ENCODE measurements around the gene NAV2.
A peak's percentile ranks its signal among the peaks of the same experiment; 100 is the strongest.

NAV2 gene

DNA sequence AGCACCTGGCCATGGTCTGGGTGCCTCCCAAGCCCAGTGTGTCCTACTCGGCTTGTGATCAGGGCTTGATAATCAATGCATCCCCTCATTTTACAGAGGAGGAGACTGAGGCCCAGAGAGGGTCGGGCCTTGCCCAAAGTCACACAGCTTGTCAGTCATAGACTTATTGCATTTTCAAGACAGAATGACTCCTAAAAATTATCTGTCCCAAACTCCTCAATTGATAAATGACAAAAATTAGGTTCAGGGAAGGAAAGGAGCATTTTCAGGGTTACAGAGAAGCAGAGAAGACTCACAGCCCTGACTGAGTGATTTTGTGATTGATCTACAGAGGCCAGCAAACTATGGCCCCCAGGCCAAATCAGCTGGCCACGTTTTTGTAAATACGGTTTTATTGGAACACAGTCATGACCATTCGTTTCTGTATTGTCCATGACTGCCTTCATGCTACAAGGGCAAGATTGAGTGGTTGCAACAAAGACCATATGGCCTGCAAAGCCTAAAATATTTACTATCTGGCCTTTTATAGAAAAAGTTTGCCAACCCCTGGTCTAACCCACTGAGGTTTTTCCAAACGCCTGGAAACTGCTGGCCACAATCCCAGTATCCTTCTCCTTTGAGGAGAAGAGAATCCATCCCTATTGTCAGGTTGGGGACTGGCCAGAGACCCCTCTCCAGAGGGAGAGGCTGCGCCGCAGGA lies 35.1 kb upstream of the NAV2 start:
- TF ChIP-seq ZNF70 (CRISPR knock-in tag; IDR thresholded peaks at IDR 0.05) = no peak
- TF ChIP-seq, protein P1, sequence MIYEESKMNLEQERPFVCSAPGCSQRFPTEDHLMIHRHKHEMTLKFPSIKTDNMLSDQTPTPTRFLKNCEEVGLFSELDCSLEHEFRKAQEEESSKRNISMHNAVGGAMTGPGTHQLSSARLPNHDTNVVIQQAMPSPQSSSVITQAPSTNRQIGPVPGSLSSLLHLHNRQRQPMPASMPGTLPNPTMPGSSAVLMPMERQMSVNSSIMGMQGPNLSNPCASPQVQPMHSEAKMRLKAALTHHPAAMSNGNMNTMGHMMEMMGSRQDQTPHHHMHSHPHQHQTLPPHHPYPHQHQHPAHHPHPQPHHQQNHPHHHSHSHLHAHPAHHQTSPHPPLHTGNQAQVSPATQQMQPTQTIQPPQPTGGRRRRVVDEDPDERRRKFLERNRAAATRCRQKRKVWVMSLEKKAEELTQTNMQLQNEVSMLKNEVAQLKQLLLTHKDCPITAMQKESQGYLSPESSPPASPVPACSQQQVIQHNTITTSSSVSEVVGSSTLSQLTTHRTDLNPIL (CRISPR knock-in tag; IDR thresholded peaks at IDR 0.05; ENCODE audit: low read depth) = no peak
- TF ChIP-seq TCF4 (CRISPR knock-in tag; IDR thresholded peaks at IDR 0.05; ENCODE audit: borderline replicate concordance) = no peak
- no peak for TF ChIP-seq RARB (CRISPR knock-in tag; IDR thresholded peaks at IDR 0.05)
- ATAC-seq = no peak

GRCh38 chr11:19679952-19680828 lies 32.4 kb upstream of the NAV2 start:
- TF ChIP-seq, protein P2, sequence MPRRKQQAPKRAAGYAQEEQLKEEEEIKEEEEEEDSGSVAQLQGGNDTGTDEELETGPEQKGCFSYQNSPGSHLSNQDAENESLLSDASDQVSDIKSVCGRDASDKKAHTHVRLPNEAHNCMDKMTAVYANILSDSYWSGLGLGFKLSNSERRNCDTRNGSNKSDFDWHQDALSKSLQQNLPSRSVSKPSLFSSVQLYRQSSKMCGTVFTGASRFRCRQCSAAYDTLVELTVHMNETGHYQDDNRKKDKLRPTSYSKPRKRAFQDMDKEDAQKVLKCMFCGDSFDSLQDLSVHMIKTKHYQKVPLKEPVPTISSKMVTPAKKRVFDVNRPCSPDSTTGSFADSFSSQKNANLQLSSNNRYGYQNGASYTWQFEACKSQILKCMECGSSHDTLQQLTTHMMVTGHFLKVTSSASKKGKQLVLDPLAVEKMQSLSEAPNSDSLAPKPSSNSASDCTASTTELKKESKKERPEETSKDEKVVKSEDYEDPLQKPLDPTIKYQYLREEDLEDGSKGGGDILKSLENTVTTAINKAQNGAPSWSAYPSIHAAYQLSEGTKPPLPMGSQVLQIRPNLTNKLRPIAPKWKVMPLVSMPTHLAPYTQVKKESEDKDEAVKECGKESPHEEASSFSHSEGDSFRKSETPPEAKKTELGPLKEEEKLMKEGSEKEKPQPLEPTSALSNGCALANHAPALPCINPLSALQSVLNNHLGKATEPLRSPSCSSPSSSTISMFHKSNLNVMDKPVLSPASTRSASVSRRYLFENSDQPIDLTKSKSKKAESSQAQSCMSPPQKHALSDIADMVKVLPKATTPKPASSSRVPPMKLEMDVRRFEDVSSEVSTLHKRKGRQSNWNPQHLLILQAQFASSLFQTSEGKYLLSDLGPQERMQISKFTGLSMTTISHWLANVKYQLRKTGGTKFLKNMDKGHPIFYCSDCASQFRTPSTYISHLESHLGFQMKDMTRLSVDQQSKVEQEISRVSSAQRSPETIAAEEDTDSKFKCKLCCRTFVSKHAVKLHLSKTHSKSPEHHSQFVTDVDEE (CRISPR knock-in tag; IDR thresholded peaks at IDR 0.05) = peak; percentile 53; the same call in 1 of the 2 replicates
- TF ChIP-seq ESRRG (CRISPR knock-in tag; IDR thresholded peaks at IDR 0.05) = no peak
- no peak for TF ChIP-seq PPARA (CRISPR knock-in tag; IDR thresholded peaks at IDR 0.05; ENCODE audit: borderline replicate concordance)
- TF ChIP-seq SNAI2 (CRISPR knock-in tag; IDR thresholded peaks at IDR 0.05) = 0 out of 2 replicates have a peak, but pooled peaks have one; percentile 55
- TF ChIP-seq ZFP3 (CRISPR knock-in tag; IDR thresholded peaks at IDR 0.05) = peak; percentile 18; the same call in 1 of the 2 replicates
- TF ChIP-seq TCF4 (CRISPR knock-in tag; IDR thresholded peaks at IDR 0.05; ENCODE audit: borderline replicate concordance) = 0 out of 2 replicates have a peak, but pooled peaks have one; percentile 28
- TF ChIP-seq ISL1 (CRISPR knock-in tag; IDR thresholded peaks at IDR 0.05) = peak; percentile 63
- peak; percentile 92 for ATAC-seq

DNA sequence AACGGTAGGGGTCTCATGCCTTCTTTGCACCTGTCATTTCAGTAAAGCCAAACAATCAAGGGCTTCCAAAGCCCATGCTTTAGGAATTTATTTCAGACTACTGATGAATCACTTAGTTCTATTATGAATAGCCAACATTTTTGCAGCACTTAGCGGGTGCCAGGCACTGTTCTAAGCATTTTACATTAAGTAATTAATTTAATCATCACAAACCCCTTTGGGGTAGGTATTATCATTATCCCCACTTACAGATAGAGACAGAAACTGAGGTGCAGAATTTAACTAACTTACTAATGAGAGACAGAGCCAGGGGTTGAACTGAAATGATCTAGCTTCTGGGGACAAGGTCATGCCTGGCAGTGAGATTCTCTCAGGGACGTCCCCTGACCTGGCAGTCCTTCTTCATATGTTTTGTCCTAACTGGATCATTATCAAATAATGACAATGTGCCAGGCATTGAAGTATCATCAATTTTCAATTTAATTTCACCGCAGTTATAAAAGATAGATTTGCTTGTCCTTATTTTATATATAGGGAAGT lies 31.7 kb upstream of the NAV2 start:
- TF ChIP-seq ISL1 (CRISPR knock-in tag; IDR thresholded peaks at IDR 0.05) (peak; percentile 52), CSRNP3 (CRISPR knock-in tag; IDR thresholded peaks at IDR 0.05) (no peak)

DNA sequence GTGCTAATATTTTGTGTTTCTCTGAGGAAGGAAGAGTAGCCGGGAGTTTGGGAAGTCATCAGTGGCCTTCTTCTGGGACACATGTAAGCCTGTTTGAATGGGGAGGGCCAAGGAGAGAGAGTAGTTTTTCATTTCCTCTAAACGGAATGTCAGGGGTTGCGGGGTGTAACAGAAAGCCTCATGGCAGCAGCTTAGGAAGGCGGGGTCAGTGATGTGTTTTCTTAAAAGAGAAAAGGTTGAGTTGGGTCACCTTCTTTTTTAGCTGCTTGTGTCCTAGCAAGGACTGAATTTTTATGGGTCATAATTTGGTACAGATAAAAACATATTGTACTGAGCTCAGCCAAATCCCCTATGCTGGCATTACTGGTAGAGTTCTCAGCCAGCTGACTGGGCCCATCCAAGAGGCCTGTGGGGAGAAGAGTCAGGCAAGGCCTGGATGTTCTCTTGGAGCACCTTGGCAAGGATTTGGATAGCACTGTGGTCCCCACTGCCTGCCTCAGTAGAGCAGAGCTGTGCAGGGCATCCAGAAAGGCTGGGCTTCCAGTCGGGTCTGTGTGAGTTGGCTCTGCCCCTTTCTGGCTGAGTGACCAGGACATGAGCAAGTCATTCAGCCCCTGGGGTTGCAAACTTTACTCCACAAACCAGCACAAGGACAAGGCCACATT lies 29.4 kb upstream of the NAV2 start:
- no peak for TF ChIP-seq CSDC2 (CRISPR knock-in tag; IDR thresholded peaks at IDR 0.05)
- TF ChIP-seq SNAI2 (CRISPR knock-in tag; IDR thresholded peaks at IDR 0.05) = no peak
- TF ChIP-seq ZFP30 (CRISPR knock-in tag; IDR thresholded peaks at IDR 0.05) = no peak
- no peak for TF ChIP-seq PPARA (CRISPR knock-in tag; IDR thresholded peaks at IDR 0.05; ENCODE audit: borderline replicate concordance)
- no peak for TF ChIP-seq POU6F1 (CRISPR knock-in tag; IDR thresholded peaks at IDR 0.05; ENCODE audit: borderline replicate concordance, low read depth)
- no peak for ATAC-seq

More for the DNA sequence above, 31.7 kb upstream of the NAV2 start:
- peak; percentile 23; the same call in 2 of the 3 replicates for ATAC-seq

Measured in SK-N-SH treated with all-trans-retinoic acid at 6 μM for 48 hours (cell line).